GM12875 (cell line): Measurements from ENCODE around the gene UPF1.

ENCODE experiments used
- H3K4me3 ChIP-seq: one replicate; pipeline ENCODE4 v1.5.1; 2011; ENCODE audit warnings: low read depth, low read length, control low read depth
- CTCF ChIP-seq: IDR thresholded peaks from 2 replicates; pipeline ENCODE4 v1.5.1; 2011; ENCODE audit warnings: low read depth, mild to moderate bottlenecking, control low read depth, inconsistent platforms, low read length, moderate library complexity, borderline replicate concordance; ENCODE audit not compliant: insufficient read depth

Gene UPF1

GRCh38 chr19:18883526-18884304, 52.0 kb downstream of the UPF1 start:
- no peak for TF ChIP-seq CTCF
- H3K4me3 ChIP-seq, result no peak overlapping the region

DNA sequence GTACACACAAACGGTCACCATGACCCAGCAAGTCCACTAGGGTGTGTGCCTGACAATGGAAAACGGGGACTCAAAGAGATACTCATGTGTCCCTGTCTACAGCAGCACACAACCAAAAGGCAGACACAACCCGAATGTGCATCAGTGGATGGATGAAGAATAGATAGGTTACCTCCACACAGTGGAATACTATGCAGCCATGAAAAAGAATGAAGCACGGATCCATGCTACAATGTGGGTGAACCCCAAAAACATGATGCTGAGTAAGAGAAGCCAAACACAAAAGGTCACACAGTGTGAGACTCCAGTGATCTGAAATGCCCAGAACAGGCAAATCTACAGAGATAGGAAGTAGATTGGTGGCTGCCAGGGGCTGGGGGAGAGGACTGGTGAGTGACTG, 55.2 kb downstream of the UPF1 start:
- H3K4me3 ChIP-seq, result no peak overlapping the region
- no peak for TF ChIP-seq CTCF

DNA sequence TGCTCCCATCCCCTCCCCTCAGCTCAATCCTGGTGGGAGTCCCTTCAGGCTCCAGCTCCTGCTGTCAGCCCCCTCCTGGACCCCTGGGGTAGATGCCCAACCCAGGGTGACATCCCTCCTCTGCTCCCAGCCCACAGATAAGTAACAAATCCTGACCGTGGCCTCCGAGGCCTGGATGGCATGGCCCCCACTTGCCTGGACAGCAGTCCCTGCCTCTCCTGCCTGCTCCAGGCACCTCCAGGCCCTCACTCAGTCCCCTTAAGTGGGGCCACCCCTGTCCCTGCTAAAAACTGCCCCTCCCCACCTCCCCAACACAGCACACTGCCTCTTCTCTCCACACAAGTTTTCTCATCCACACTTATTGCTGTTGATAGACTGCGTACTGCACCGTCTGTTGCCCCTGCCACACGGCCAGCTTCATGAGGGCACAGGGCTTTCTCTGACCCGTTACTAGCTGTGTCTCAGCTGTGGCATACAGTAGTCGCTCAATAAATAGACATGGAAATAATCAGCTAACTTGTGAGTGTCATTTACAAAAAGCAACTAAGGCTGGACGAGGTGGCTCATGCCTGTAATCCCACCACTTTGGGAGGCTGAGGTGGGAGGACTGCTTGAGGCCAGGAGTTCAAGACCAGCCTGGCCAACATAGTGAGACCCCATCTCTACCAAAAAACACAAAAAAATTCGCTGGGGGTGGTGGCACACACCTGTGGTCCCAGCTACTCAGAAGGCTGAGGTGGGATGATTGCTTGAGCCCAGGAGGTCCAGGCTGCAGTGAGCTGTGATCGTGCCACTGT, 58.4 kb downstream of the UPF1 start:
- TF ChIP-seq CTCF, result no peak
- no peak overlapping the region for H3K4me3 ChIP-seq

- TF ChIP-seq CTCF, result no peak
- H3K4me3 ChIP-seq, result no peak overlapping the region
Measured at GRCh38 chr19:18893587-18894253, 62.0 kb downstream of the UPF1 start.

DNA sequence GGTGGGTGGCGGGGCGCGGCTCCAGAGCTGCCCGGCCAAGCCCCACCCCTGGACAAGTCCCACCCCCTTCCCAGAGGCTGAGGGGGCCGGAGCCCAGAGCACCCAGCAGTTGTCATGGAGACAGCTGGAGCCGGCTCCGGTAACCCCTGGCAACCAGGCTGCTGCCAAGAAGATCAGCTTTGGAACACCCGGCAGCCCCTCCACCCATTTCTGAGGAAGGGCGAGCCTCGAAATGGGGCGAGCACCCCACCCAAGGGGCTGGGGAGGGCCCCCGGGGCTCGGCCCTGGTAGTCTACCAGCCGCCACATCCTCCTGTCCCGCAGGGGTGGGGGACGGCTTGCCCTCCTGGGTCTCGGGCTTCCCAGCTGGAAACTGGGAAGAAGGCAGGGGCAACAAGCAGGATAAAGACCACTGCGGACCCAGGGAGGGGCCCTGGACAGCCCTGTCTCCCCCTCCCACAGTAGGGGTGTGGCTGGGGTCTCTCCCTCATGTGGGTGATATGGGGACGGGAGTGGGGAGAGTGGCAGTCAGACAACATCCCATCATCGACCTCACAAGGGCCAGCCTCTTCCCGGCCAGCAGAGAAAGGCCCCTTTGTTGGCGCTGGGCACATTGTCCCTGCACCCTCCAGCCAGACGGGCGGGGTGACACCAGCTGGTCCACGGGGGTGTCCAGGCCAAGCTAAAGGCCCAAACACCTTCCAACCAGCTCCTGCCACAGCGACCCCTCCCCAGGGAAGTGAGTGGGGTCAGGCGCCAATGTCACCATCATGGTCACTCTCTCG, 62.7 kb downstream of the UPF1 start:
- TF ChIP-seq CTCF, result no peak
- H3K4me3 ChIP-seq, result no peak overlapping the region

GRCh38 chr19:18895038-18895823, 63.5 kb downstream of the UPF1 start:
- TF ChIP-seq CTCF, result peak; percentile 18; the same call in 1 of the 2 replicates
- no peak overlapping the region for H3K4me3 ChIP-seq
